A673 (cell line): ENCODE results near the gene MMD.

Experiments used
- EZH2 ChIP-seq: fragments of 200-600 bp; sonication (generic); IDR thresholded peaks from 2 replicates; pipeline ENCODE4 v1.6.1; 2017; ENCODE audit warnings: borderline replicate concordance, low read depth, mild to moderate bottlenecking, mixed read lengths, antibody characterized with exemption, low read length; ENCODE audit not compliant: poor library complexity, severe bottlenecking
- TF ChIP-seq, protein P1 (sequence below): fragments of 300-800, 200-600 bp; sonication (generic); conservative IDR thresholded peaks from 2 replicates; pipeline ENCODE4 v1.5.1; 2017; ENCODE audit warnings: low read depth, mild to moderate bottlenecking, antibody characterized with exemption, low read length, moderate library complexity, mixed read lengths

DNA sequence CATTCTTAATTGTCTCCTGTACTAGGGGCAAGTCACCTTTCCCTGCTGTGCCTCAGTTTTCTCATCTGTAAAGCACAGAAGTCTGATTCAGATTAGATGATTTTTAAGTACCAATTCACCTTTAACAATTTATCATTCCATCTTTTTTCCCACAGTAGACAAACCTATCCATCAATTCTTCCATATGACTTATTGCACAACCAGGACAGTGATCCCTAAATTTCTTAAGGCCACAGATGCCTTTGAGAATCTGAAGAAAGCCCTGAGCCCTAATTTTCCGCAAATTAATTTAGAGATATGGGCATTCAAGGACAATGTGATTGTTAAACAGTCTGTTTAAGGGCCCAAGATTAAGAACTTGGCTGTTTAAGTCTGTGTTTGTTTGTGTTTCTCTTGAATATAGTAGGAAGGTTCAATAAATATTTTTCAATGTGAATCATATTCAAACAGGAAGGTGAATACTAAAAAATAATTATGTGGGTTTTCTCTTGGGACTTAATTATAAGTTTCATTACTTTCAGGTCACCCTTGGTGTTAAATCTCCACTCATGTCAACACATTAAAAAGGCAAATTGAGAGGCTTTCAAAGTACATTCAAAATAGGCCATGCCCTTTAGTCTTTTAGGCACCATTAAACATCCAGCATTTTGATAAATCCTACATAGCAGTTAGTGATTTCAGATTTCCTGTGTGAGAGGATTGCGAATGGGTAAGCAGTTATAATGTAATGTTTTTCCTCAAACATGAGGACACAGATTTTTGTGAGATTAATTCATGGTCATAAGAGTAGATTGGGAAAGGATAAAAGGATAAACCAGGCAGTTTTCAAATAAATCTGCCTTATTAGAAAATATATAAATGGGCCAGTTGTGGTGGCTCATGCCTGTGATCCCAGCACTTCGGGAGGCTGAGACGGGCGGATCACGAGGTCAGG, 34.9 kb upstream of the MMD start:
- TF ChIP-seq EZH2: no peak
- TF ChIP-seq, protein P1, sequence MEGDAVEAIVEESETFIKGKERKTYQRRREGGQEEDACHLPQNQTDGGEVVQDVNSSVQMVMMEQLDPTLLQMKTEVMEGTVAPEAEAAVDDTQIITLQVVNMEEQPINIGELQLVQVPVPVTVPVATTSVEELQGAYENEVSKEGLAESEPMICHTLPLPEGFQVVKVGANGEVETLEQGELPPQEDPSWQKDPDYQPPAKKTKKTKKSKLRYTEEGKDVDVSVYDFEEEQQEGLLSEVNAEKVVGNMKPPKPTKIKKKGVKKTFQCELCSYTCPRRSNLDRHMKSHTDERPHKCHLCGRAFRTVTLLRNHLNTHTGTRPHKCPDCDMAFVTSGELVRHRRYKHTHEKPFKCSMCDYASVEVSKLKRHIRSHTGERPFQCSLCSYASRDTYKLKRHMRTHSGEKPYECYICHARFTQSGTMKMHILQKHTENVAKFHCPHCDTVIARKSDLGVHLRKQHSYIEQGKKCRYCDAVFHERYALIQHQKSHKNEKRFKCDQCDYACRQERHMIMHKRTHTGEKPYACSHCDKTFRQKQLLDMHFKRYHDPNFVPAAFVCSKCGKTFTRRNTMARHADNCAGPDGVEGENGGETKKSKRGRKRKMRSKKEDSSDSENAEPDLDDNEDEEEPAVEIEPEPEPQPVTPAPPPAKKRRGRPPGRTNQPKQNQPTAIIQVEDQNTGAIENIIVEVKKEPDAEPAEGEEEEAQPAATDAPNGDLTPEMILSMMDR: no peak
